ENCODE data around the gene ABCC1.

GRCh38 chr16:16112450-16113053, 163.1 kb downstream of the ABCC1 start:
- TF ChIP-seq ZNF138 (tag by site-specific recombination; IDR thresholded peaks at IDR 0.05; ENCODE audit: borderline replicate concordance) (no peak), ZNF354C (tag by site-specific recombination; IDR thresholded peaks at IDR 0.05; ENCODE audit: borderline replicate concordance, low read depth) (no peak), ZNF157 (tag by site-specific recombination; IDR thresholded peaks at IDR 0.05) (no peak), CTCF (tag by site-specific recombination; IDR thresholded peaks at IDR 0.05) (no peak)
